Raji (cell line): ENCODE measurements around the gene WNT5B.

Source experiments
- POLR2A ChIP-seq: IDR thresholded peaks from 2 replicates; pipeline ENCODE4 v1.6.1; 2011; ENCODE audit warnings: low read depth, low read length, control low read depth; ENCODE audit not compliant: insufficient read depth

WNT5B gene

DNA sequence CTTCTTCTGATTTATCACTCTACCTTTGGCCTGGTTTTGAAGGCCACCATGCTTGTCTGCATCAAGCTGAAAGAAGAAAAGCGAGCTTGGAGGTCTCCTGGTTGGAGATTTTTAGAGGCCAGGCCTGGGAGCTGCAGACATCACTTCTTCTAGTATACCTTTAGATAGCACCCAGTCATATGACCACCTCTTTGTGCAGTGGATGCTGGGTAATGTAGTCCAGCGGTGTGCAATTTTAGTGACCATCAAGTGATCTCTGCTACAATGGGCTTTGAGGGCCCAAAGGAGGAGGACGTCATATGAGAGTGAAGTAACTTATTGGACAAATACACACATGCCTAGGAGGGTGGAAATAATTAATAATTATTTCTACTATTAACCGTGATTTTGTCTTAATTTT, 15.2 kb upstream of the WNT5B start:
- TF ChIP-seq POLR2A: no peak

DNA sequence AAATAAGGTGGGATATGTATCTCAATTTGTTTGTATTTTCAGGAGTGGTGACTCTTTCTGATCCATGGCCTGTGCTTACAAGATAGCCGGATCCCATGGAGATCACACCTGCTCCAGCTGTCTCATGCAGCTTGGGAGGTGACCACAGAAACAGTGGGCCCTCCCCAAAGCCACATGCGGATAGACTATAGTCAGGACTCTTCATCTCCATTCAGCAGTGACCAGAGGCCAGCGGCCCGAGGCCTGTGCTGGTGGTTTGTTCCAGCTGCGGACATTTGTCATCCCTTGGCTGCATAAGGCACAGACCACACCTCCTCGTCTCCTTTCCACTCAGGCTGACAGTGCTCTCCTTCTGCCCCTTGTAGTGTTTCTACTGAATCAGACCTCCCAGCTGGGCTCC, 14.7 kb upstream of the WNT5B start:
- TF ChIP-seq POLR2A: no peak

DNA sequence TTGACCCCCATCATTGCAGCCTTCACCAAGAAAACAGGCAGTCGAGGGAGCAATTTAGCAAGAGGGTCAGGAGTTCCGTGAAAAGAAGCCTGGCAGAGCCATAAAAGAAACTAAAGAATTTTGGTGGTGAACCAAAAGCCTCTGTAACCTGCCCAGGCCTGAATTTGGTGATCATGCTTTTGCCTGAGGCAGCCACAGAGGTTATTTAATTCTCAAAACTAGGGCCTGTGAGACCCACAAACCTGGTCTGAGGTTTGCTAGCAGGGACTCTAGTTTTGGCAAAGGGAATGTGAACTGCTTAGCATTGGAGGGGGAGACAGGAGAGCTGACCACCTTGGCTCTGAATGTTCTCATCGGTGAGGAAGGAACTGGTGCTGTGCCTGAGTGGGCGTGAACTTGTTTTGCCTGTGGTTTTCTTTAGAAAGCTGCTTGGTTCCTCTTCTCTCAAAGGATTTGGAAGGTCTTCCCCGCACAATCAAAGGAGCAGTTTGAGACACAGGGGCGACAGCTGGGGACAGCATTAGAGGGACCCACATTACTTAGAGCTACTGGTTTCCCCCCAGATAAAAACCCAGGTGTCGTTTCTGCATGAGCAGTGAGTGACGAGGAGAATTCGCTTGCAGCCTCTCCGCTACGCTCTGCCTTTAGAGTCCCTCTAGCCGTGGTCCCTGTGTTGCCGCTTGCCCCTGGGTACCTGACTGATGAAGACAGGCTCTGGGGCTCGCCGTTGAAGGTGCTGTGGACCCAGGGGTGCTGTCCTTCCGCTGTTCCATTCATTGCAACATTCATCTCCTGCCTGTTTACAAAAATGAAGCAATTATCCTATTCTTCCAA, 12.6 kb upstream of the WNT5B start:
- TF ChIP-seq POLR2A: no peak

DNA sequence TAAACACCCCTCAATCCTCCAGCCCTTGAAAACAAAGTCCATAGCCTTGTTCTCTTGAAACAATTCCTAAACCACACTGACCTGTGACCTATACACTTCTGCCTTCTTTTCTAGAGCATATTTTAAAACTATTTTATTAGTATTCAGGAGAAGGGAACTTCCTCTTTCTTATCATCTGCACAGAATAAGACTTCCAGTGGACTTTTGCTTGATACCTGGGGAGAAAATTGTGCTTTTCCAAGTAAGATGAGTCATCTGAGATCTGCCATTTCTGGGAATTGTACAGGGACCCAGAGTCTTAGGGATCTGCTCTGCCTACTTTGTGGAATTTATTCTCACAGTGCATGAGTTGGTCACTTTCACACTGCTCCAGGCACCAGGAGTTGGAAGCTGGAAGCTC, 10.5 kb upstream of the WNT5B start:
- TF ChIP-seq POLR2A: no peak

DNA sequence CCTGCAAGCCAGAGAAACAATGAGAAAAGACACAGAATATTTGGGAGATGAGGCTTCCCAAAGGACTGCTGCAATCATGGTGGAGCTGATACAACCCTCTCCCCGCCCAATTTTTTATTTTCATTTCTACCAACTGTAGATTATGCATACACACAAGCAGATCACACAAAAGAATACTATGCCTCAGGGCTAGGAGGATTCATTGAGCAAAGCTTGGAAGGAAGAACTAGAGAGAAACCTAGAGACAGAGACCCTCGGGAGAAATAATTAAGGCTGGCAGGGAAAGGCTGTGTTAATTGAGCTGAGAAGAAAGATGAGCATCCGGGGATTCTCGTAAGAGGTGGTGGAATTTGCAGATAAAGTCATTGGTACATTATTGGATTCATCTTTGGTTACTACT, 9.9 kb upstream of the WNT5B start:
- no peak for TF ChIP-seq POLR2A

DNA sequence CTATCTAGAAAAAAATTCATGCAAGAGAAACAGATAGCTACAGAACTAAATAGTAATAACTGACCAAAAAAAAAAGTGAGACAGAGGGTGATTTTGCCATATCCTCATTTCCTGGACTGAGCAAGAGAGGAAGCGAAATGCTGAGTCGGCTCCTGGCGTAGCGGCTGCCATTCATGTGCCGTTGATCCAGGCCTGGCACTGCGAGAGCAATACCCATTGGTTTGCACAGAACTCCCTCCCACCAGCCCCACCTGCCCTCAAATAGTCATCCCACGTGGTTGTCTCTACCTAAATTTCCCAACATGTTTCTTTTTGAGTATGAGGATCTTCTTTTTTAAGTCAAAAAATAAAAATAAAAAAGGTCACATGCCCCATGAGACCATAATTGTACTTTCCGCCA, 9.4 kb upstream of the WNT5B start:
- no peak for TF ChIP-seq POLR2A

DNA sequence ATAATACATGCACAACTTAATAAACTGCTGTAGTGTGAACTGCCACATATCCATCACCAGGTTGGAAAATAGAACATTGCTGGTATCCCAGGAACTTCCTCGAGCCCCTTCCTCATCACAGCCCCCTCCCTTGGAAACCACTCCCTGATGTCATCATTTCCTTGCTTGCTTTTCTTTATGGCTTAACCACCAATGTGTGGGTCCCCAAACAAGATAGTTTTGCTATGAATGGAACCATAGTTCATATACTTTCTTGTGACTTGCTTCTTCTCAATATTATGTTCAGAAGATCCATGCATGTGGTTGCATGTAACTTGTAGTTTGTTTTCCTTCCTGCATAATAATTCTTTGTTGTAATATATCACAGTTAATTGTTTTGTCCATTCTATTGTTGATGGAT, 8.9 kb upstream of the WNT5B start:
- TF ChIP-seq POLR2A: no peak

DNA sequence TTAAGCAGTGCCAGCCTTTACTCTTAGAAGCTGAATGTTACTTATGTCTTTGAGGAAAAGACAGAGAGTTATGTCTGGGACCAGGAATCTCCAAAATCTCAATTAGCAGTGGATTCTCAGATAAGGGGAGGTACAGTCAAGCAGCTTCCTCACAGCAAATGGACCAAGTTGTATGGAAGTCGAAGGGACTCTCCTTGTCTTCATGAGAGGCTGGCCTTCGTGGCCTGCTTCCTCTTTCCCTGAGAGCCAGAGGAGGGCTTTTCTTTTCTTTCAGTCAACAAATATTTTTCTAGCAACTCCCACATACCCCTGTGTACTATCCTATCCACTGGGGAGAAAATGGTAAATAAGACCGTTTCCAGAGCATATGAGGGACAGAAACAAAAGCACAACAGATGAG, 6.6 kb upstream of the WNT5B start:
- TF ChIP-seq POLR2A: no peak

DNA sequence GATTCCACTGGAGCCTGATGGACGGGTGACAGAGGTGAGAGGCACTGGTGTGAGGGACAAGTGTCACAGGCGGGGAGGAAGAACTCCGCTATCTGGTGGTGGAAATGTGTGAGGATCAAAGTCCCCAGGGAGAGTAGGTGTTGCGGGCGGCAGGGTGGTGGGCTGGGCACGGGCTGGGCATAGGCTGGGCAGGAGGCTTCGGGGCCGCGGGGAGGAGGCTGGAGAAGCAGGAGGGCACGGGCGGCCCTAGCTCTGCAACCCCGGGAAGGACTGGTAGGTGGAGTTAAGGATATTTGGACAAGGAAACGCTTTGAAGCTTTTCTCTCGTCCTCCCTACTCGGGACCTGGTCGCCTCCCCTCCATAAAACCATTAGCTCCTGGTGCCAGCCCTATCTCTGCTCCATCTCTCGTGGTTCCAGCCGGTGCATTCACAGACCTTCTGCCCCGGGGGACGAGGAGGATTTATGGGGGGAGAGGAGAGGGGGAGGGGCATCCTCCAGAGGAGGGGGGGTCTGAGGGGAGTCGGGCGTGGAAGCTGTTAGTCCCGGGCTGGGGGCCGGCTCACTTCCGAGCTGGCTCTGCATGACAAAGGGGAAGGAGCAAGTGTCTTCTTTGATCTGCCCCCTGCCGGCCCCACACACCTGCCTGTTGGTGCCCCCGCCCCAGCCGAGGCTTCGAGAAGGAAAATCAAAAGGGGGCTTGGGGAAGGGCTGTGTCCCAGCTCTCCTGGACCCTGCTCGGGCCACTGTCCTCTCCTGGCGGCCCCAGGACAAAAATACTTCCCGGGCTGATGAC, 504 bp downstream of the WNT5B start:
- no peak for TF ChIP-seq POLR2A

DNA sequence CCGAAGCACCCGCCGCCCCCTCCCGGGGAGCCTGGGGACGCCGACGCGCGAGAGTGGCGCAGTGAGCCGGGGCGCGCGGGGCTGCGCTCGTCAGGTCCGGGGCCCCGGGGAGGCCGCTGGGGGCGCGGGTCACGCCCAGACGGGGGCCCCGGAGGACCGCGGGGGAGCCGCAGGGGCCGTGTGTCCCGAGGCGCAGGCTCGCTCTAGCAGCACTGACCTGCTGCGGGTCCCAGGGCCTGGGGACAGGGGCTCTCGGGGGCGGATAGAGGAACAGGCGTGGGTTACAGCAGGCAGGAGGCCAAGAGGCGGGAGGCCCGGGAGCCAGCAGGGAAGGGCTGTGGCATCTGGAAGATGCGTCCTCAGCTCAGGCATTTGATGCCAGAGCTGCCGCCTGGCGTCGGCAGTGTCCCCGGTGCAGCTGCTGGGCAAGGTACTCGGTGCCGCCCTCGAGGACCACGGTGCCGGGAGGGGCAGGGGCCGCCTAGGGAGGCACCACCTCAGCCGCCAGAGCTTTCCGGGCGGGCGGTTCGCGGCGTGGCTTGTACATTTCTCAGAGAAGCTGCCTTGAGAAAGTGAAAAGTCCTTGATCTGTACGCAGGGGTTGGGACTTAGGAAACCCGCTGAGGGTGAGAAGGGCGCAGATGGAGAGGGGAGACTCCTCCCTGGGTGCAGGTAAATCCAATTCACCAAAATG, 1.2 kb downstream of the WNT5B start:
- no peak for TF ChIP-seq POLR2A

DNA sequence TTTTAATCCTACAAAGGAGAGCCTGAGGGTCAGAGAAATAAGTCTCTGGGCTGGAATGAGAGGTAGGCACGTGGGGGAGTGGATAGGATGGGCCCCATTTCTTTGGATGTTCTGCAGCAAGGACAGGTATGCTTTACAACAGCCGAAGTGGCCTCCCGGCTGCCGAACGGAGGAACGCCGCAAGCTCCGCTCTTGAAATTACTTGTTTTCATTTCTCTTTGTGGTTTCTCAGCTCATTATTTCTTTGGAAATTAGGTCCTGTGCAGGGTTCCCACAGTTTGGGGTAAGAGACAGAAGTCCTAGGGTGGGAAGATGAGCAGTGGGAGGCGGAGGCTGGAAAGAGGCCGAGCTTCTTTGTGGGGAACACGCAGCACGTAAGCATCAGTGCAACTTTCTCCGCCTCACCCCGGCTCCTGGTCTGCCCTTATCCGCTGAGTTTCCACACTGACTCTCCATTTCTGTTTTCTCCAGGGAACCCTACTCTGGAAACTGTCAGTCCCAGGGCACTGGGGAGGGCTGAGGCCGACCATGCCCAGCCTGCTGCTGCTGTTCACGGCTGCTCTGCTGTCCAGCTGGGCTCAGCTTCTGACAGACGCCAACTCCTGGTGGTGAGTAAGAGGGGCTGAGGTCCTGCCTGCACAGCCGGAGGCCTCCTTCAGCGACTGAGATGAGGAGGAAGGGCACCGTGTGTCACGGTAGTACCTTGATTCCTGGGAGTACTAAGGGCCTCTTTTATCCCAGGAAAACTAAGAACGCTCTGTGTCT, 2.0 kb downstream of the WNT5B start:
- no peak for TF ChIP-seq POLR2A

DNA sequence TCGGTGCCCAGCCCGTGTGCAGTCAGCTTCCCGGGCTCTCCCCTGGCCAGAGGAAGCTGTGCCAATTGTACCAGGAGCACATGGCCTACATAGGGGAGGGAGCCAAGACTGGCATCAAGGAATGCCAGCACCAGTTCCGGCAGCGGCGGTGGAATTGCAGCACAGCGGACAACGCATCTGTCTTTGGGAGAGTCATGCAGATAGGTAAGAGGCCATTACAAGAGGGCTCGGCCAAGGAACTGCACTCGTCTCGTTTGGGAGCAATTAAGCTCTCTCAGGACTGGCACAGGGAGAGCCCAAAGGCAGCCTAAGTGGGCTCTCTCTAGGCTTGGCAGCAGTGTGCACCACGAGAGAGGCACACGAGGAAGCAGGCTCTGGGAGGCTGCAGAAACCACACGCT, 3.7 kb downstream of the WNT5B start:
- no peak for TF ChIP-seq POLR2A

DNA sequence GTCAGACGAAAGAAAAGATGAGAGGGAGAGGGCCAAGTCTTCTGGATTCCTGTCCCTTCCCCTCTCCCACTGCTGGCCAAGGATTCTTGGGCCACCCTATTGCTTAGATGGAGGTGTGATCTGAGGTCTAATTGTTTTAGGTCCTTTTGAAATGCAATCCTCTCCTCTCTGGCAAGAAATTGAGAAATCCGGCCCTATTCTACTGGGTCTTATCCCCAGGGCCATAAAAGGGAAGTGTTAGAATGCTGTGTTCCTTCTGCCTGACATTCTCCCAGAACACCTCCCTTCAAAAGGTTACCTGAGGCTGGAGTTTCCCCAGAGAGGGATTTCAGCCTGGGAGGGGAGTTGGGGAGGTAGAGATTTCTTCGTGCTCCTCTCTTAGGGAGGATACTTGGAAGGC, 4.4 kb downstream of the WNT5B start:
- TF ChIP-seq POLR2A: no peak

DNA sequence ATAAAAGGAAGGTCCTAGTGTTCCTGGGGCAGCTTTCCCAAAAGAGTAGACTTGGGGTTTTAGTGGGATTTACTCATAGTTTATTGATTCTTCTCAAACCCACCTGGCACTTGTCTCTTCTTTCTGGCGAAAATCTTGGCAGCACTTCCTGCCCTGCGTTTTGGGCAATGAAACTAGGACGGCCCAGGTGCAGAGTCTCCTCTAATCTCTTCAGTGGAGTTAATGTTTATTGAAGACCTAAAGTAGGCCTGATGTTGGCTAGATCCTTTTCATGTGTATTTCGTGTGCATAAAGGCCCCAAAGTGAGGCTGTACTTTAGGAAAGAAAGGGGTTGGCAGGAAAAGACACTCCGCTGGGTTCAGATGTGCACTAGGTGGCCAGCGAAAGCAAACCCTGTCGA, 5.1 kb downstream of the WNT5B start:
- TF ChIP-seq POLR2A: no peak

DNA sequence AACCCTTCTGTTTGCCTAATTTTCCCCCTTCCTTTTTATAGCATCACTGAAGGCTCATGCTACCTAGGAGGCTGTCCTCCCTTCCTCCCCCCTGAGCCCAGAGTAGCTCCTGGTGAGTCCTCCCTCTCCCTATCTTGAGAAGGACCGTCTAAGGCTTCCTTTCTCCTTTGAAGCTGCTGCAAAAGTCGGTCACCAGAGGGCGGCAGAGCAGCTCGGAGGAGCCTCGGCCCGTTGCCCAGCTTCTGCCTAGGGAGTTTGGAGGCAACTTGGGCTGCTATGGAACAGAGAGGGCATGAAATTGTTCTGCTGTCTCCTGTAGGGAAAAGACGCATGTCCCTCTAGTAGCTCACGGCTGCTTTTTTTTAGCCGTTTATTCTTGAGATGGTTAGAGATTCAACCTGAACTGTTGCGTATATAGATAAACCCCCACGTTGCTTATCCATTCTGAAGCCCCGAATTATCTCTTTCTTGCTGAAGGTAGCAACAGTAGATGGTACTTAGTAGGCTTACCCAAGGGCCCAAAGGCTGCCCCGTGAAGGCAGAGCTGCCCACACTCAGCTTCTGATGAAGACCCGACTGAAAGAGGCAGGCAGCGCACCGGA, 5.7 kb downstream of the WNT5B start:
- TF ChIP-seq POLR2A: no peak
